Breast epithelium (tissue), 3 donors: ENCODE results near the gene PSAT1.

ENCODE experiments used
- POLR2A ChIP-seq: fragments of 450-650 bp; IDR thresholded peaks from one replicate; pipeline ENCODE4 v1.6.1; 2016; ENCODE audit warnings: antibody characterized with exemption, mild to moderate bottlenecking, moderate library complexity
- TF ChIP-seq, protein P1 (sequence below), 3 donors: fragments of 450-650 bp; IDR thresholded peaks; one replicate each; pipeline ENCODE4 v1.5.1; 2016 to 2017; ENCODE audit warnings: antibody characterized with exemption in 3 of 3, mild to moderate bottlenecking in 3 of 3, moderate library complexity in 3 of 3

DNA sequence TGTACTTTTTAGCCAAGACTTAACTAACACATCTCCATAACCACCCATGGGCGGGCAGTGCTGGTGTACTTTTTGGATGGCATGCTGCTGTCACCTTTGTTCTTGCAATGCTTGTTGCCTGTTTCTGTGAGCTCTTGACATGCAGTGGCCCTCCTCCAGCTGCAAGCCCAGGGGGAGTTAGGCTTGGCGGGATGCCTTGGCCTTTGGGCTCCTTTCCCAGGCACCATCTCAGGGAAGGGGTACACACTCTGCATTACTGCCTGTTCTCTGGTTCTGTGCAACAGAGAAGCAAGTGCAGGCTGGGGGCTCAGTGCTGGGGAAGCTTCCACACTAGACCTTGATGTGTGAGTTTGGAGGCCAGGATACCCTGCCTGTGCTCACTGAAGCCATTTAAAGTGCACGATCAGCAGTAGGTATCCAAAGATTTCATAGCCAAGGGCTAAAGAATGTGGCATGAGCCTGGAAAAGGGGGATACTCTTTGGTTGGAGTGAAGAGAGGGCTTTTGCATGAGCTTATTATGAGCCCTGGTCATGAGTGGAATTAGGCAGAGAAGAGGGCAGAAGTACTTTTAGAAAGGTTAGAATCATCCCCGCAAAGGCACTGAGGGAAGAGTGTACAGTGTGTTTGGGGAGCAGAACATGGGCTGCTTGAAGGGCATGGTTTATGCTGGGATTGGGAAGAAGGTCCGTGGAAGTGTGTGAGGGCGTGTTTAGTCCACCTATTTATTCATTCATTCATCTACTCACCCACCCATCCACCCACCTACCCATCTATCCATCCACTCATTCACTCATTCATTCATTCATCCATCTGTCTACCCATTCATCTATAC is 22.5 kb downstream of the PSAT1 start:
- TF ChIP-seq, protein P1, sequence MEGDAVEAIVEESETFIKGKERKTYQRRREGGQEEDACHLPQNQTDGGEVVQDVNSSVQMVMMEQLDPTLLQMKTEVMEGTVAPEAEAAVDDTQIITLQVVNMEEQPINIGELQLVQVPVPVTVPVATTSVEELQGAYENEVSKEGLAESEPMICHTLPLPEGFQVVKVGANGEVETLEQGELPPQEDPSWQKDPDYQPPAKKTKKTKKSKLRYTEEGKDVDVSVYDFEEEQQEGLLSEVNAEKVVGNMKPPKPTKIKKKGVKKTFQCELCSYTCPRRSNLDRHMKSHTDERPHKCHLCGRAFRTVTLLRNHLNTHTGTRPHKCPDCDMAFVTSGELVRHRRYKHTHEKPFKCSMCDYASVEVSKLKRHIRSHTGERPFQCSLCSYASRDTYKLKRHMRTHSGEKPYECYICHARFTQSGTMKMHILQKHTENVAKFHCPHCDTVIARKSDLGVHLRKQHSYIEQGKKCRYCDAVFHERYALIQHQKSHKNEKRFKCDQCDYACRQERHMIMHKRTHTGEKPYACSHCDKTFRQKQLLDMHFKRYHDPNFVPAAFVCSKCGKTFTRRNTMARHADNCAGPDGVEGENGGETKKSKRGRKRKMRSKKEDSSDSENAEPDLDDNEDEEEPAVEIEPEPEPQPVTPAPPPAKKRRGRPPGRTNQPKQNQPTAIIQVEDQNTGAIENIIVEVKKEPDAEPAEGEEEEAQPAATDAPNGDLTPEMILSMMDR (IDR thresholded peaks at IDR 0.05): no peak
- no peak for TF ChIP-seq POLR2A
